ENCODE measurements around the gene FLNB. TPM values are rescaled to one million over a fixed set of nuclear protein-coding genes. Genes with fewer than 3 reads are reported as not detected.
"Not testable (repeated sequence)": the region's sequence is repeated elsewhere in the genome, so short reads cannot be mapped to it uniquely, and the experiment has no call there.

Gene FLNB
- total RNA-seq, 1 experiment from 2014 or later = 140 TPM

- in situ Hi-C loops (cut with HindIII; ENCODE audit: low sequenced_read_pairs) = no loop called here
- DNase-seq (ENCODE audit: low spot score) = no peak
Measured at GRCh38 chr3:58183221-58183620, 175.0 kb downstream of the FLNB start.

- DNase-seq (ENCODE audit: low spot score) = no peak
- in situ Hi-C loops (cut with HindIII; ENCODE audit: low sequenced_read_pairs) = no loop called here
Measured at GRCh38 chr3:58183891-58184290, 175.7 kb downstream of the FLNB start.

GRCh38 chr3:58184309-58184981, 176.2 kb downstream of the FLNB start:
- DNase-seq (ENCODE audit: low spot score) = no peak
- in situ Hi-C loops (cut with HindIII; ENCODE audit: low sequenced_read_pairs) = no loop called here

- in situ Hi-C loops (cut with HindIII; ENCODE audit: low sequenced_read_pairs) = no loop called here
- no peak for DNase-seq (ENCODE audit: low spot score)
Measured at GRCh38 chr3:58184982-58185360, 176.7 kb downstream of the FLNB start.

GRCh38 chr3:58188173-58188564, 179.9 kb downstream of the FLNB start:
- no peak for DNase-seq (ENCODE audit: low spot score)
- in situ Hi-C loops (cut with HindIII; ENCODE audit: low sequenced_read_pairs) = no loop called here

- in situ Hi-C loops (cut with HindIII; ENCODE audit: low sequenced_read_pairs) = no loop called here
- DNase-seq (ENCODE audit: low spot score) = no peak
Measured at GRCh38 chr3:58188921-58189451, 180.8 kb downstream of the FLNB start.

GRCh38 chr3:58189691-58190090, 181.5 kb downstream of the FLNB start:
- in situ Hi-C loops (cut with HindIII; ENCODE audit: low sequenced_read_pairs) = loop anchor here (10.0 kb wide), 2 partner anchors 115 to 335 kb away; partner anchors contain the start of genes HTD2 and RPP14
- no peak for DNase-seq (ENCODE audit: low spot score)

- DNase-seq (ENCODE audit: low spot score) = no peak
- in situ Hi-C loops (cut with HindIII; ENCODE audit: low sequenced_read_pairs) = loop anchor here (10.0 kb wide), 2 partner anchors 115 to 335 kb away; partner anchors contain the start of genes HTD2 and RPP14
Measured at GRCh38 chr3:58190291-58190690, 182.1 kb downstream of the FLNB start.

GRCh38 chr3:58190882-58191281, 182.7 kb downstream of the FLNB start:
- in situ Hi-C loops (cut with HindIII; ENCODE audit: low sequenced_read_pairs) = loop anchor here (10.0 kb wide), 2 partner anchors 114 to 334 kb away; partner anchors contain the start of genes HTD2 and RPP14
- DNase-seq (ENCODE audit: low spot score) = no peak

- in situ Hi-C loops (cut with HindIII; ENCODE audit: low sequenced_read_pairs) = loop anchor here (10.0 kb wide), 2 partner anchors 113 to 333 kb away; partner anchors contain the start of genes HTD2 and RPP14
- no peak for DNase-seq (ENCODE audit: low spot score)
Measured at GRCh38 chr3:58191361-58191991, 183.3 kb downstream of the FLNB start.

- no peak for DNase-seq (ENCODE audit: low spot score)
- in situ Hi-C loops (cut with HindIII; ENCODE audit: low sequenced_read_pairs) = loop anchor here (10.0 kb wide), 2 partner anchors 113 to 333 kb away; partner anchors contain the start of genes HTD2 and RPP14
Measured at GRCh38 chr3:58192069-58192468, 183.8 kb downstream of the FLNB start.

- in situ Hi-C loops (cut with HindIII; ENCODE audit: low sequenced_read_pairs) = loop anchor here (10.0 kb wide), 2 partner anchors 111 to 331 kb away; partner anchors contain the start of genes HTD2 and RPP14
- no peak for DNase-seq (ENCODE audit: low spot score)
Measured at GRCh38 chr3:58193682-58194407, 185.6 kb downstream of the FLNB start.

- DNase-seq (ENCODE audit: low spot score) = no peak
- in situ Hi-C loops (cut with HindIII; ENCODE audit: low sequenced_read_pairs) = loop anchor here (10.0 kb wide), 2 partner anchors 107 to 327 kb away; partner anchors contain the start of genes HTD2 and RPP14
Measured at GRCh38 chr3:58197588-58197987, 189.4 kb downstream of the FLNB start.

GRCh38 chr3:58198362-58198761, 190.1 kb downstream of the FLNB start:
- no peak for DNase-seq (ENCODE audit: low spot score)
- in situ Hi-C loops (cut with HindIII; ENCODE audit: low sequenced_read_pairs) = loop anchor here (10.0 kb wide), 2 partner anchors 106 to 326 kb away; partner anchors contain the start of genes HTD2 and RPP14

GRCh38 chr3:58198804-58199203, 190.6 kb downstream of the FLNB start:
- in situ Hi-C loops (cut with HindIII; ENCODE audit: low sequenced_read_pairs) = loop anchor here (10.0 kb wide), 2 partner anchors 106 to 326 kb away; partner anchors contain the start of genes HTD2 and RPP14
- no peak for DNase-seq (ENCODE audit: low spot score)

- in situ Hi-C loops (cut with HindIII; ENCODE audit: low sequenced_read_pairs) = no loop called here
- no peak for DNase-seq (ENCODE audit: low spot score)
Measured at GRCh38 chr3:58200121-58200709, 192.0 kb downstream of the FLNB start.

- DNase-seq (ENCODE audit: low spot score) = no peak
- in situ Hi-C loops (cut with HindIII; ENCODE audit: low sequenced_read_pairs) = no loop called here
Measured at GRCh38 chr3:58200846-58201355, 192.7 kb downstream of the FLNB start.

GRCh38 chr3:58201451-58201850, 193.2 kb downstream of the FLNB start:
- DNase-seq (ENCODE audit: low spot score); in situ Hi-C loops (cut with HindIII; ENCODE audit: low sequenced_read_pairs): not testable (repeated sequence)

- in situ Hi-C loops (cut with HindIII; ENCODE audit: low sequenced_read_pairs) = no loop called here
- DNase-seq (ENCODE audit: low spot score) = peak; percentile 67
Measured at GRCh38 chr3:58202917-58203360, 194.7 kb downstream of the FLNB start.

All from G401 (cell line).